IPS-NIHi7 (cell line): Measurements from ENCODE around the gene APOBEC3C.
"Not testable (repeated sequence)": the region's sequence is repeated elsewhere in the genome, so short reads cannot be mapped to it uniquely, and the experiment has no call there.

Experiments used
- DNase-seq: peaks from one replicate; pipeline ENCODE4 v3.0.0; 2012; ENCODE audit warnings: mixed read lengths; ENCODE audit errors: extremely low spot score

APOBEC3C gene

DNA sequence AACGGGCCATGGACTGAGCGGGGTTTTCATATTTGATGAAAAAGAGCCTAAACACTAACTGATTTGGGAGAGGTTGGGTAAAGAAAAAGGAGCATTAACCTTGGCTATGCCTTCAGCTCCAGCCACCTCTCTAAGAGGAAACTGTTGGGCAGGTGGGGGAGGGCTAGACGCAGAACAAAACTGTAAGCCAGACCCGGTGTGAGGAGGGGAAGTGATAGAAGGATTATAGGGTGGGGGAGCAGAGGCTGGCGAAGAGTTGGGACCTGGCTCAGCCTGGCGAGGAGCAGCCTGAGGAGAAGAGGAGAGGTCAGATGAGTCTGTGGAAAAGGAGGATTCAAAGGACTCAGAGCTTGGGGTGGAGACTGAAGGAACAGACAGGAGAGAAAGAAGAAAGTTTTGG lies 47.2 kb downstream of the APOBEC3C start:
- not testable (repeated sequence) for DNase-seq

DNA sequence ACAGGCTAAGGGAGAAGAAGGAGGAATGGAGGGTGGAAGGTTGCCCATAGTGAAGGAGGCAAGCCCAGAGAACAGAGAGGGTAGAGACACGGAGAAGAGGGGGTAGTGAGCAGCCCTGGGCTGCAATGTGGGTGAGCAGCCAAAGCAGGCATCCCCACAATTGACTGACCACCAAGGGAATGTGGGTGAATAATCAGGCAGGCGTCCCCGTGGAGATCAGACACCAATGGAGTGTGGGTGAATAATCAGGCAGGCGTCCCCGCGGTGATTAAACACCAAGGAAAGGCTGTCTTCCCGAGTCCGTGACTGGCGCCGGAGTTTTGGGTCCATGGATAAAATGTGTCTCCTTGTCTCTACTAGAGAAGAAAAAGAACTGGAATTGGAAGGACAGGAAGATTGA lies 47.9 kb downstream of the APOBEC3C start:
- DNase-seq = not testable (repeated sequence)

DNA sequence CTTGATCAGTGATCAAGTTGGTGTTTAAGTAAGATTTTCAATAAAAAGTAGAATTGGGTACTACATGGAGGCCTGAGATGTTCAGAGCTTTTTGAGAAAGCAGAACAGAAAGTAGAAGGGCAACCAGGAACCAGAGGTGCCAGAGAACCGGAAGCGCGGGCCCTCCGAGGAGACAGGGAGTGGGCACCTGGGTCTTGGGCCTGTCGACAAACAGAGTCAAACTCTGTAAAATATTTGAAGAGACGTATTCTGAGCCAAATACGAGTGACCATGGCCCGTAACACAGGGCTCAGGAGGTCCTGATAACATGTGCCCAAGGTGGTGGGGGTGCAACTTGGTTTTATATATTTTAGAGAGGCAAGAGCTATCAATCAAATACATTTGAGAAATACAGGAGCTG lies 49.8 kb downstream of the APOBEC3C start:
- not testable (repeated sequence) for DNase-seq

DNA sequence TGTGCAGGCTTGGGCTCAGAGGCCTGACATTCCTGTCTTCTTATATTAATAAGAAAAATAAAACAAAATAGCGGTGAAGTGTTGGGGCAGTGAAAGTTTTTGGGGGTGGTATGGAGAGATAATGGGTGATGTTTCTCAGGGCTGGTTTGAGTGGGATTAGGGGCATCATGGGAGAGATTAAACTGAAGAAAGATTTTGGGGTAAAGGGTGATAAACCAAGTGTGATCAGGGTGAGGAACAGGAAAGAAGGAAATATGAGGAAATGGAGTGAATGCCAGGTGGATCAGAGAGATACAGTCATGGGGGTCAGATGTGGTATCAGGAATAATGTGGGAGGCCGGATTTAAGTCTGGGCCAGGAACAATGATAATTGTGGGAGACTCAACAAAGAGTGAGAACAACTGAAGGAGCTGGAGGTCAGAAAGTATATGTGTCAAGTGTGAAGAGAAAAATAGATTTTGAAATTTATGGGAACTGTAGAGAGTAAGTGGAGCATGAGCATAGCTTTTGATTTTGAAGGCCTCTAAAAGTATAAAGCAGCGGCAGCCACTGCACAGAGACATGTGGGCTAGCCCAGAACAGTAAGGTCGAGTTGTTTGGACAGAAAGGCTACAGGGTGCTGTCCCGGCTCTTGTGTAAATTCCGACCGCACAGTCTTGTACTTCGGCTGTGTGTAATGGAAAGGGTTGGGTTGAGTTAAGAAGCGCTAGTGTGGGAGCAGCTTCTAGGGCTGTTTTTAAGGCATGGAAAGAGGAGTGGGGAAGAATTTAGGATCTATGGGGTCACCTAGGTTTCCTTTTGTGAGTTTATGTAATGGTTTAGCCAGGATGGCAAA lies 52.6 kb downstream of the APOBEC3C start:
- not testable (repeated sequence) for DNase-seq

DNA sequence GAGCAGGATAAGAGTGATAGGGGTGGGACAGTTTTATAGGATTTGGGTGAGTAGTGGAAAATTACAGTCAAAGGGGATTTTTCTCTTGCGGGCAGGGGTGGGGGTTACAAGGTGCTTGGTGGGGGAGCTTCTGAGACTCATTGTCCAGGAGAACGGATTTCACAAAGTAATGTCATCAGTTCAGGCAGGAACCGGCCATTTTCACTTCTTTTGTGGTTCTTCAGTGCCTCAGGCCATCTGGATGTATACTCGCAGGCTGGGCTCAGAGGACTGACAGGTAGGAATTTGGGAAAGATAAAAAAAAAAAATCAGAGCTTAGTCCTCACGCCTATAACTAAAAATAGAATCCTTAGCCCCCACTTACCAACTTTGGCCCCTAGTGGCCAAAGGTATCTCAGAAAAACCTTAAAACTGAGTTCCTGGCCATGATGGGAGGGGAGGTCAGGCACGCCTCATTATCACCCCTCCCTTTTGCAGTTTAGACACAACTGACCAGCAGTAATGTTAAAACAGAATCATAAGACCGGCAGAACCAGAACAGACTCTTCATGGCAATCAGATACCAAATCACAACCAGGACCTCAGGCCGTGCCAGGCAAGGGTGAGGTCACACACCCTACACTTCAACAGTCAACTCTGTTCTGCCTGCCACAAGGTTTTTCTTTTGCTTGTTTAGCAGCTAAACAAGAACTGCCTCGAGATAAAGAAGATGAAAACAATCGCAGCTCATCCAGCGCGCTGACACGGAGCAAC lies 54.2 kb downstream of the APOBEC3C start:
- DNase-seq = no peak
